HG03558 (cell line): ENCODE results near the gene FGF12.
"Not testable (repeated sequence)": the region's sequence is repeated elsewhere in the genome, so short reads cannot be mapped to it uniquely, and the experiment has no call there.

ENCODE experiments used
- ATAC-seq: cut with Tn5 transposase; IDR thresholded peaks from one replicate; pipeline ENCODE4 v1.9.1; 2021; ENCODE audit warnings: moderate number of reproducible peaks; ENCODE audit not compliant: unreplicated experiment; ENCODE audit errors: extremely low read depth

FGF12 gene

GRCh38 chr3:192727032-192727847, at the start of gene FGF12:
Gene FGF12, minus strand, starts transcription at chr3:192727541.
- no peak for ATAC-seq

GRCh38 chr3:192774341-192774740, 47.0 kb upstream of the FGF12 start:
- not testable (repeated sequence) for ATAC-seq

GRCh38 chr3:192772240-192772894, 45.0 kb upstream of the FGF12 start:
- no peak for ATAC-seq

- ATAC-seq: no peak
These were observed 31.3 kb upstream of the FGF12 start for GRCh38 chr3:192758654-192759053.

GRCh38 chr3:192751148-192751547, 23.8 kb upstream of the FGF12 start:
- no peak for ATAC-seq

GRCh38 chr3:192750201-192750600, 22.9 kb upstream of the FGF12 start:
- ATAC-seq: no peak

- no peak for ATAC-seq
These were observed 20.4 kb upstream of the FGF12 start for GRCh38 chr3:192747746-192748145.

- no peak for ATAC-seq
These were observed 19.8 kb upstream of the FGF12 start for GRCh38 chr3:192747145-192747544.

GRCh38 chr3:192745150-192745549, 17.8 kb upstream of the FGF12 start:
- no peak for ATAC-seq

- not testable (repeated sequence) for ATAC-seq
These were observed 17.3 kb upstream of the FGF12 start for GRCh38 chr3:192744604-192745003.

GRCh38 chr3:192737506-192737905, 10.2 kb upstream of the FGF12 start:
- no peak for ATAC-seq

- no peak for ATAC-seq
These were observed 3.9 kb upstream of the FGF12 start for GRCh38 chr3:192731233-192731632.

GRCh38 chr3:192726385-192726784, 956 bp downstream of the FGF12 start:
- ATAC-seq: no peak

- ATAC-seq: no peak
These were observed 7.4 kb downstream of the FGF12 start for GRCh38 chr3:192719964-192720363.

GRCh38 chr3:192718156-192718555, 9.2 kb downstream of the FGF12 start:
- ATAC-seq: no peak

GRCh38 chr3:192715126-192715525, 12.2 kb downstream of the FGF12 start:
- ATAC-seq: no peak

GRCh38 chr3:192711126-192711525, 16.2 kb downstream of the FGF12 start:
- ATAC-seq: not testable (repeated sequence)

- ATAC-seq: no peak
These were observed 17.0 kb downstream of the FGF12 start for GRCh38 chr3:192710366-192710765.

- no peak for ATAC-seq
These were observed 21.1 kb downstream of the FGF12 start for GRCh38 chr3:192706272-192706671.

GRCh38 chr3:192700885-192701284, 26.5 kb downstream of the FGF12 start:
- no peak for ATAC-seq

- no peak for ATAC-seq
These were observed 30.3 kb downstream of the FGF12 start for GRCh38 chr3:192696943-192697587.
